Stimulated activated CD4-positive, alpha-beta T cell treated with anti-CD3 and anti-CD28 coated beads, TNF-alpha, amount 100 ng/mL, for 4 hours (primary cell): ENCODE data around the gene IFTAP.
"Not testable (repeated sequence)": the region's sequence is repeated elsewhere in the genome, so short reads cannot be mapped to it uniquely, and the experiment has no call there.

Experiments
- DNase-seq, 3 experiments: peaks; one replicate each; pipeline ENCODE4 v3.0.0-alpha.2; 2020; ENCODE audit warnings: low read depth in 3 of 3

The IFTAP gene

DNA sequence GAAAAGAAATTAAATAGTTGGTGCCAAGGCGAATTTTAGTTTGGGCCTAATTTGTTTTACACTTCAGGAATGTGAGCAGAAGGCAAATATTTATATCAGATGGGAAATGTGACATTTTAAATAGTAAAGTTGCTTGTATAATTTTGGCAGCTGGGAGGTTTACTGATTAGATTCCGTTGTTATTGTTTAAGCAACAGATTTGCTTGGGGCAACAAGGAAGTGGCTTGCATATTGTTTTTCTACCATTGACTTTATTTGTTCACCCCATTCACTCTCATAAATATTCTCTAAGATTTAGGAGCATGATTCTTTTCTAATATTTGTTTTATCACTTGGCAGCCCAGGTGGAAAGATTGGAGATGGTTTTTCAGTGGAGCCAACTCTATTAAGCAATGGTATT is 44.3 kb downstream of the IFTAP start:
- no peak for DNase-seq

DNA sequence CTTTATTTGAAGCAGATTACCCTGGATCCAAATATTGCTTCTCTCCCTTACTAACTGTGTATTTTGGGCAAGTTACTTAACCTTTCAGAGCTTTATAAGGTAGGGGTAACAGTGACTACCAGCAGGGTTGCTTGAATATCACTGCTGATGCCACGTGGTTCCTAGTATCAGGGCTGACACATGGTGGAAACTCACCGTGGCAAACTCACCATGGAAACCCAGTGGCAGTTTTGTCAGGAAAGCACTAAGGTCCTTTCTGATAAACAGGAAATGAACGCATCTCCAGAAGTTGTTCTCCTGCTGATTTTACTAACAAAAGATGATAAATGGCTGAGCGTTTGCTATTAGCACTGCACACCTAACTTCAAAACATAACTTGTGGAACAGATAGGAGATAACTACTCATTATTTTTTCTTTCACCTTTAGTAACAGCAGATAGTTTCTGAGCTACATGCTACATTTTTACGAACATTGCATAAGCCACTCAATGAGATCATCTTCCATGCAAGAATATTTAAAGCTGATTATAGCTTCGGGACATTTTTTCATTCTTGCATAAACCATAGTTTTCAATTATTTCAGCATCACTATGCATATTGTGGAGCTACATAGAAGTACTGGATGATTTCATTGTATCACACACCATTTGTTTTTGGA is 63.4 kb downstream of the IFTAP start:
- DNase-seq, result no peak

DNA sequence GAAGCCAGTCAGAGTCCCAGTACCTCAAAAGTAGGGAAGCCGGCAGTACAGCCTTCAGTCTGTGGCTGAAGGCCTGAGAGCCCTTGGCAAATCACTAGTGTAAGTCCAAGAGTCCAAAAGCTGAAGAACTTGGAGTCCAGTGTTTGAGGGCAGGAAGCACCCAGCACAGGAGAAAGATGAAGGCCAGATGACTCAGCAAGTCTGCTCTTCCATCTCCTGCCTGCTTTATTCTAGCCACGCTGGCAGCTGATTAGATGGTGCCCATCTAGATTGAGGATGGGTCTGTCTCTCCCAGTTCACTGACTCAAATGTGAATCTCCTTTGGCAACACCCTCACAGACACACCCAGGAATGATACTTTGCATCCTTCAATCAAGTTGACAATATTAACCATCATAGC is 67.1 kb downstream of the IFTAP start:
- DNase-seq, result not testable (repeated sequence)

DNA sequence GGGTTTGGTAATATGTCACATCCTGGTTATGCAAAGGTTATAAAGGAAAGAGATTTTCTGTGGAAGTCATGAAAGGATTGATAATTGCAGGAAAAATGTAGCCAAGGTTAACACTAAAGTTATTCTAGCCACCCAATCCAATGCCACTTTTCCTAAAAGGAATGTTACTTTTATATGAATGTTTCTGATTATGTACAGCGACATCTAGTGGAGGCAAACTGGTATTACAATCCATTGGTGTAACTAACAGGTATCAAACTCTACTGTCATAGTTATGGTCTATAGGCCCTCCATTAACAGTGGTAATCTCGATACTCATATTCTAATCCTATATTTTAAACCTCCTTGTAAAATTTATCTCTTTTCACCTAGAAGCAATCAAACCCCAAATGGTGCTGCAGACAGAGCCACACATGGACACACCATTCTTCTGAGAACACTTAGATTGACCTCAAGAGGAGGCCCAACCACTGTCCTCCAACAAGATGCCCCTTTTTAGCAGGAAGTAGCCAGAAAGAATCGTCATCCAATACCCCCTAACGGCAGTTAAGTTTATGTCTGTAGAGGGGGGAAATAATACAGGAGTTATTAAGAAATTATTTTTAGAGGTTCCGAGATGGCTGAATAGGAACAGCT is 78.6 kb downstream of the IFTAP start:
- DNase-seq, result no peak

DNA sequence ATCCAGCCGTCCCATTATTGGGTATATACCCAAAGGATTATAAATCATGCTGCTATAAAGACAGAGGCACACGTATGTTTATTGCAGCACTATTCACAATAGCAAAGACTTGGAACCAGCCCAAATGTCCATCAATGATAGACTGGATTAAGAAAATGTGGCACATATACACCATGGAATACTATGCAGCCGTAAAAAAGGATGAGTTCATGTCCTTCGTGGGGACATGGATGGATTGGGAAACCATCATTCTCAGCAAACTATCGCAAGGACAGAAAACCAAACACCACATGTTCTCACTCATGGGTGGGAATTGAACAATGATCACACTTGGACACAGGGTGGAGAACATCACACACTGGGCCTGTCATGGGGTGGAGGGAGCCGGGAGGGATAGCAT is 85.2 kb downstream of the IFTAP start:
- not testable (repeated sequence) for DNase-seq

DNA sequence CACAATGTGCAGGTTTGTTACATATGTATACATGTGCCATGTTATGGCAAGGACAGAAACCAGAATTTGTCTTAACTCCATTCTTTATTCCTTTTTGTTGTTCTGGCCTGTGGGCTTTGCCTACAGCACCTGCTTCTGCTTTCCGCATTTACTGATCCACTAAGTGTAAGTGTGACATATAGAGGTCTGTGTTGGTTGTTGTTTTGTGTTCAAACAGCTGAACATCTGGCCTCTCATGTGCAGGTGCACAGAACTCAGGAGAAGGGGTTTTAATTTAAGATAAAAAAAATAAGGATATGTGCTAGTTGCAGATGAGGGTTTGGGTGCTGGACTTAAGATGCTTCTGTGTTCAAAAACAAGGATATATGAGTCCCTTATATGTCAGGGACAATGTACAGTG is 89.5 kb downstream of the IFTAP start:
- no peak for DNase-seq

DNA sequence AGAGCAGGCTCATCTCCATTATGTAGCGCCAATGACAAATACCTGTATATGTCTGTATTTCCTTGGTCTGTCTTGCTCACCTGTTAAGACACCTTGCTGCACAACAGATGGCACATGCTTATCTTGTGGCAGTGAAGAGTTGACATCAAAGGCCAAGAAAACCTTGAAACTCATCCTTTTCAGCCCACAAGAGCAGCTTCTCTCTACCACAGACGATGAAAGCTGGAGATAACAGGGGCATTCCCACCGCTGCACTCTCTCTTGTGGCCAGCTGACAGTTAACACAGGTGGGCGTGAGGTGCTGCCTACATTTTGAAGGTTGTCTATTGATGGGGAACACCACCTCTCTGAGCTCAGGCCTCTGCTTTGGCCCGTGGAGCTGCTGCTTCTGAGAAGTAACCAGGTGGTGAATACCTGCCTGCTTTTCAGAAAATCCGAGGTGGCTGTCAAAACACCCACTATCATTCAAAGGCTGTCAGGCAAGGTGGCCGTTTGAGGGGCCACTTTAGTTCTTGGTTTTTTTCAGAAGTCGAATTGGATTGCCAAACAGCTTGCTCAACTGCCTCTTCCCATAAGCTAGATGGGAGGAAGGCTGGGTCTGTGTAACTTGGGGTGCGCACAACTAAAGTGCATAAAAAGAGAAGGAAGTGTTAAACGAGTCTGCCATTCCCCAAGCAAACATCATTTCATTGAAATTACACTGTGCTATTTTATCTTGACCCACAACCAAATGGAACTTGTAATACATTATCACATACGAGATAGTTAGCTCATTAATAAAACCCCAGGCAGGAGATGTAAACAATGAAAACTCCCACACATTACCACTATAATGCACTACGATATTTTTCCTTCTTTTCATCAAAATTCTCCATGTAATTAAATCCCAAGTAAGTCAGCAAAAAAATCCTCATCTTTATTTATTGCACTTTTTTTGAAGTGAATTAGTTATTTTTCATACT is 90.8 kb downstream of the IFTAP start:
- DNase-seq, result peak in 2 of 3 experiments; percentile 1 to 2

DNA sequence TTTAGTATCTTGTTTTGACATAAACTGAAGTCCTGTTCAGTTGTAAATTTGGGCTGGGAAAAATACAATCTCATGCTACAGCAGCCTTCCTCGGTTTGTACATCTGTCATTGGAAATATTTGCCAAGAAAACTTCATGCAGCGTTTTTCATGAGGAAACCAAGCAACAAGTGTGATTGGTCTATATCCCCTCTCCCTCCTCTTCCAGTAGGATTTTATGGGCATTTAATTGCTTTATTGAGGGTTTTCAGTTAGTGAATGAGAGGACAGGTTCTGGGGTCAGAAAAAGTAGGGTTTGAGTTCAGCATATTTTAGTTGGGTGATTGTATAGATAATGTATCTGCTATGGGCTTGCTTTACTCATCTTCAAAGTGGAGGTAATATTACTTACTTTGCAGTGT is 93.8 kb downstream of the IFTAP start:
- no peak for DNase-seq

DNA sequence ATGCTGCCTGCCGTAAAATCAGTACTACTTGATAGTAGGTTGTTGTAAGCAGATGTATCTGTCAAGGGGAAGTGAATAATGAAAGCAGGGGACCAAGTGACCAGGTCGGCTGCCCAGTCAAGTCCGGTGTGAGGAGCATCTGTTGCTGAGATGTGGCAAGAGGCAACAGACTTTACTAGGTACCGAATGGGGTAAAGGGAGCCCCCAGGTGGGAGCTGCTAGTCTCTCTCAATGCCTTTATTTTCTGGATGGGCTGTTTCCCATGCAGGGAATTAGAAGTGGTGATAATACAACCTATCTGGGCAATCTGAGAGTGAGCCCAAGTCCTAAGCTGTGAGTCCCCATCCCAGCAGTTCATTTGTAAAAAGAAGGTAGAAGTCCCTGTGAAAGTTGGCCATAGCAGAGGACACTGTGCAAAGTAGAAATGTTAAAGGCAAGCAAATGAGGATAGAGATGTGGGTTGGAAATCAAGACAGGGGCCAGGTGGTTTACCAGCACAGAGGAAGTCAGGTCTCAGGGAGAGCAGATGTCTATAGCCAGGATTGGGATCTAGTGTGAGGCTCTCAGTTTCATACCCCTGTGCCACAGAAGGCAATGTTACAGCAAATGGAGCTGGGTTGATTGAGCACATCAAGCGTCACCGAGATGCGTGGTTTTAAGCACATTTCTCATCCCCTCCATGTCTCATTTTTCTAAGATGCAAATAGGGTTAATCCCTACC is 94.4 kb downstream of the IFTAP start:
- DNase-seq, result no peak

DNA sequence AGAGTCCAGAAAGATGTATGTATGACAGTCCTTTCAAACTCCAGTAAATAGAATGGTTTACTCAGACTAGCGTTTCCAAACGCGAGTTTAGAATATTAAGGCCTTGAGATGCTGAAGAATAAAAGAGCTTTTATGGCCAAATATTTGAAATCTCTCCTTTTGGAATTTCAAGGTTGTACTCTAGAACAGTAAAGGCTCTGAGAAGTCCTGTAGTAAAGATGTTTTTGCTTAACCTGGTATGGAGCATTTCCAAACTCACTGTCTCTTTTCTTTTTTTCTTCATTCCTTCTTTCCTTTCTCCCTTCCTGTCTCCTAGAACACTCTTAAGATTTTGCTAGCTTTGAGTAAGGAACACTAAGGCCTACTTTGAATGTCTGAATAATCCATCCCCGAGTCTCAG is 95.1 kb downstream of the IFTAP start:
- DNase-seq, result no peak

DNA sequence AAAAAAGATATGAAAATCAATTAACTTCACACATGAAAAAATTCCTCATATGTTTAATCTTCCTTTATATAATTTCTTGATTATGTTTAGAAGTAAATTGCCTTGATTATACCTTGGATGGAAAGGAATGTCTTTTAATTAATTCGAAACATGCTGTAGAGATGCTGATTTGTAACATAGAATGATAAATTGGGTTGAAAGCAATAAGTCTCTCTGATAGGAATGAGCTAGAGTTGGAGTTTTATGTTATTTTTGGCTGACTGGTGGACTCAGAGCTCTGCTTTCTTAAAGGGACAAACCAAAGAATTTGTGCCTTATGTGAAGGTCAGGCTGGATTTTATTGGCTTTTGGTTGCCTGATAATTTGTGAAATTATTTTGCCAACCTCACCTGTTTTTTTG is 98.4 kb downstream of the IFTAP start:
- DNase-seq, result no peak

DNA sequence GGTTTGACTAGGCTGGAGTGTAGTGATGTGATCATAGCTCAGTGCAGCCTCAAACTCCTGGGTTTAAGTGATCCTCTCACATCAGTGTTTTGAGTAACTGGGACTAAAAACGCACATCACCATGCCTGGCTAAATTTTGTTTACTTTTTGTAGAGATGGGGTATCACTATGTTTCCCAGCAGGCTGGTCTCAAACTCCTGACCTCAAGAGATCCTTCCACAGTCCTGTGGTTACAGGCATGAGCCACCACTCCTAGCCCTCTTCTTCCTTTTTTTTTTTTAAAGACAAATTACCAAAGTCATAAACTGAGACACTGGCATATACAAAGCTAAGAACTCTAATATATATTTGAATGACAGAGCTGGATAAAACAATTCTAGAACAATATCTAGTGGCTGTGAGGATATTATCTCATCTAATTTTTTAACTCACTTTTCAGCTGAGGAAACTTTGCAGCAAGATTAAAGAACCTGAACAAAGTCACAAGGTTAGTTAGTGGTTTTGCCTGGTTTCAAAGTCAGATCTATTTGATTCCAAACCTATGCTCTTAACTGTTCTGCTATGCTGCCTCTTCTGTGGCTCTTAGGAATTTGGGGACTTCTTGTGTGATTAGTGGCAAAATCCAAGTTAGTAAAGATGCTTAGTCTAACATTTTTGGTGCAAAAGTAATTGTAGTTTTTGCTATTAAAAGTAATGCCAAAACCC is 99.0 kb downstream of the IFTAP start:
- no peak for DNase-seq

DNA sequence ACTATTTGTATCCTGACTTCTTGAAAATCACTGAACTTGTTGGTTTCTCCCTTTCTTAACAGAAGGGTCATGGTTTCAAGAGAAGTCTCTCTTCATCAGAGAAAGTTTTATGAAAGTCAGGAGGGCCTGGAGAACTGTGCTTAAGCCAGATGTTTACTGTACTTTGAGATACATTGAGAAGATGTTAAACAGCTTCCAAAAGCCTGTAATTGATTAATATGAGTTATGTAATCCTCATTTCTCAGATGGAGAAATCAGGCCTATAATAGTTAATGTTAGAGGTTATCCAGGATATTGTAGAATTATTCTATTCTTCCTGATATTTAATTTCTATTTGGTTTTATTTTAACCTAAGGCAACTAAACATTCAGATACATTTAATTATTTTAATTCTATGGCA is 100.8 kb downstream of the IFTAP start:
- DNase-seq, result no peak

DNA sequence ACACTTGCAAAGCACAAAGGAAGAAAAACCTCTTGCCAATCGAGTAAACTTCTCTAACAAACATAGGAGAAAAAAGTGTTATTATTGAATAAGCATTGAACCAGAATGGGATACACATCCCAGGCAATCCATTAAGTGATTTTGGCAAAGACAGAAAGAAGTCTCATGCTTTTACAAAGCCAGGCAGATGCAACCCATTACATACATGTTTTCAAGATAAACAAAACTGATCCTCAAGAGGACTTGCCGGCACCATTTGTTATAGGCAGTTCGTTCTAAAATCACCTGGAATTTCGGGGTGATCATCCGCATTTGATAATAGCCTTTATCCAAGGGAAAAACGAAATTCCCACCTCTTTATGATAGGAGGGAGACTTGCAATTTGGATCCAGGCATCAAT is 101.3 kb downstream of the IFTAP start:
- no peak for DNase-seq

DNA sequence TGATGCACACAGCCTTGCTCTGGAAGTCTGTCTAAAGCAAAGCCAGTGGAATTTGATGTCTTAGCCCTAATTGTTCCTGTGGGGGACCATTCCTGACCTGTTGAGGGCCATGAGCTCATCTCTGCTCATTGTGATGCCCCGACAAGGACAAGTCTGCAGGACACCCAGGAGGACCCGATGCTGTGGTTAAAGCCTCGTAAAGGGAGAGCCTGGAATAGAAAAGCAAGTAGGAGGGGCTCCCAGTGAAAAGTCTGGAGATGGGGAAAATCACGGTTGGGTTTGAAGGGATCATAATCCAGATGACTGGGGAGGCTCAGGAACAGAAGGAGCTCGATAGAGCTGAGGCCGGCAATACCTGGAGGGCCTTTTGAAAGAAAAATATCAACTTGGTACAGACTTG is 102.2 kb downstream of the IFTAP start:
- DNase-seq, result no peak

DNA sequence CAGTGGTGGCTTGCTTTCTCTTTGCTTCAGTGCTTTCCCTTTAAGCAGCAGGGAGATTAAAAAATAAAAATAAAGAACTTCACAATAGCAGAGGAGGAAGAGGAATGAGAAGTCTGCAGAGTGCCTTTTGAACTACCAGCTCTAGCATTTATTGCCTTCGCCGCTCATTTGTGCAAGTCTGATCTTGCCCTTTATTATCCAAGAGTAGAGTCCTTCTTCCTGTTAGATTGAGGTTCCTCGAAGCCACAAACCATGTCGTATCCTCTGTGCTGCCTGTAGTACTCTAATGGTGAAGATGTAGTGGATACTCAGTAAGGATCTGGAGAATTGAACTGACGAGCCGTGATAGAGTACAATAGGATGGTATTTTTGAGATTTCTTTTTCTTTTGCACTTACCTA is 105.0 kb downstream of the IFTAP start:
- DNase-seq, result no peak

DNA sequence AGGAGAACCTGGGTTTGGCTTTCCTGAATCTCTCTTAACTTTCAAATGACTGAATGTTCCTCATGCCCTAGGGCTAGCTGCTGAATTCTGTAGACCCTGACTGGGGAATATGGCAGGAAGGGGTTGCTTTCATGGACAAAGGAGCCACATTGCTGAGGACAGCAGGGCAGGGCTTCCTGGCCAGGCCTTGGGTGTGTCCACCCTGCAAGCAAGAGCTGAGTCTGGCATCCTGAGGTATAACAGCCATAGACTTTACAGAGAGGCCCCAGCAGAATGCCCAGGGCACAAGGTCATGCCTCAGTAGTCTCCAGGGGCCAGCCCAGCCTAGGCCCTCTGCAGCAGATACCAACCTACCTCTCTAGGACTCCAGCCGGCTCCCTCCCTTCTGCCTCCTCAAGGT is 105.9 kb downstream of the IFTAP start:
- DNase-seq, result no peak

DNA sequence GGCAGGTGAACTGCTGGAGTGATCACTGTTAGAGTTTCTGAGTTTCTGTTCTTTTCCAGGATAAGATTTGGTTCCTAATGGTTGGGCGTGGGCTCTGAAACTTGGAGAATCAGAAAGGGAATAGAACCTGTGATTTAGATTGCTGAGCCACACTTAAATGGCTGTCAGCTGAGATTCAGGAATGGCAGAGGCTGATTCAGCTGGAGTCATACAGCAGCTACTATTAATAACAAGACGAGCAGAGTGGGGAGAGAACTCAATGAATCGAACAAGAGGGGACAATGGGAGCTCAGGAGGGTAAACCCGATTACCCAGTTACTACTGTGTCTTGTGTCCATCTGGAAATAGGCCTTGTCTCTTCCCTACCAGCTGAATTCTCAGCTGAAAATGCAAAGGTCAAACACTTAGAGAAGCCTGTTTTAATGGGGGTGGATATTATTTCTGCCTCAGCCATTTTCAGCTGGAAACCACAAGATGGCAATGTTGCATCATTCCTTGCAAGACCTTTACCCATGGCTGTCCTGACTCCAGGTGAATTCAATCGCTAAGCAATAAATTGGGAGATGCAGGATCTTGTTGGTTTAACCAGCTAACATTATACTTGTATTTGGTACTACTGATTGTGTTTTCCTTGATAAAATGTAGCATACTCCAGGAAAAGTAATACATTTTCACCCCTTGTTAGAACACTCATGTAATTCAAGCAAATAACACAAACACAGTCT is 108.2 kb downstream of the IFTAP start:
- no peak for DNase-seq

DNA sequence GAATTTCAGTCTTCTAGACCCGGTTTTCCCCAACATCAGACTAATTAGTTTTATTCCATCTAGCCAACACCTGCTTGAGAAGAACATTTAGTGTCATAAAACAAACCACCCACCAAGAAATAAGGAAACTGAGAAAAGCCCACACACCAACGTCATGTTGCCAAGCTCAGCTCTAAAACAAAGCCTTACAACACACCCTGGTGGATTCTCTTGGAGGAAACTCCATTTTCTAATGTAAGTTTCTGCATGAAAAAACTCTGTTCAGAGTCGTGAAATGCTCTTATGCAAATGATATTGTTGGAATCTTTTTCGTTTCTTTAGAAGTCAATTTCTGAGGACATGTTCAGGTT is 108.7 kb downstream of the IFTAP start:
- DNase-seq, result no peak
